ENCODE measurements around the gene EYA2. TPM values are rescaled to one million over a fixed set of nuclear protein-coding genes. Genes with fewer than 3 reads are reported as not detected.

The EYA2 gene
- polyA plus RNA-seq, 1 donor: 2.7 TPM

- no peak for DNase-seq
Measured at GRCh38 chr20:47009784-47010183, 115.1 kb downstream of the EYA2 start.

- no peak for DNase-seq
Measured at GRCh38 chr20:47011984-47012383, 117.3 kb downstream of the EYA2 start.

- no peak for DNase-seq
Measured at GRCh38 chr20:47013606-47014005, 119.0 kb downstream of the EYA2 start.

- no peak for DNase-seq
Measured at GRCh38 chr20:47016068-47016664, 121.5 kb downstream of the EYA2 start.

- no peak for DNase-seq
Measured at GRCh38 chr20:47018381-47018780, 123.7 kb downstream of the EYA2 start.

GRCh38 chr20:47019121-47019824, 124.6 kb downstream of the EYA2 start:
- peak; percentile 42 for DNase-seq

GRCh38 chr20:47020231-47020630, 125.6 kb downstream of the EYA2 start:
- no peak for DNase-seq

GRCh38 chr20:47021850-47022249, 127.2 kb downstream of the EYA2 start:
- DNase-seq: no peak

GRCh38 chr20:47024461-47024937, 129.9 kb downstream of the EYA2 start:
- peak; percentile 66 for DNase-seq

- peak; percentile 15 for DNase-seq
Measured at GRCh38 chr20:47027042-47027441, 132.4 kb downstream of the EYA2 start.

GRCh38 chr20:47027456-47027855, 132.8 kb downstream of the EYA2 start:
- DNase-seq: no peak

GRCh38 chr20:47028487-47028886, 133.8 kb downstream of the EYA2 start:
- no peak for DNase-seq

GRCh38 chr20:47029845-47030244, 135.2 kb downstream of the EYA2 start:
- DNase-seq: no peak

- DNase-seq: no peak
Measured at GRCh38 chr20:47030271-47030810, 135.7 kb downstream of the EYA2 start.

GRCh38 chr20:47031004-47031403, 136.4 kb downstream of the EYA2 start:
- no peak for DNase-seq

GRCh38 chr20:47031821-47032220, 137.2 kb downstream of the EYA2 start:
- DNase-seq: no peak

- no peak for DNase-seq
Measured at GRCh38 chr20:47032933-47033578, 138.4 kb downstream of the EYA2 start.

GRCh38 chr20:47033665-47034064, 139.0 kb downstream of the EYA2 start:
- DNase-seq: no peak

- no peak for DNase-seq
Measured at GRCh38 chr20:47035026-47035590, 140.5 kb downstream of the EYA2 start.

GRCh38 chr20:47036091-47036870, 141.6 kb downstream of the EYA2 start:
- DNase-seq: peak; percentile 31

- no peak for DNase-seq
Measured at GRCh38 chr20:47038566-47039560, 144.2 kb downstream of the EYA2 start.
